ENCODE data around the gene PDLIM5.
"Not testable (repeated sequence)": the region's sequence is repeated elsewhere in the genome, so short reads cannot be mapped to it uniquely, and the experiment has no call there.

PDLIM5 gene

DNA sequence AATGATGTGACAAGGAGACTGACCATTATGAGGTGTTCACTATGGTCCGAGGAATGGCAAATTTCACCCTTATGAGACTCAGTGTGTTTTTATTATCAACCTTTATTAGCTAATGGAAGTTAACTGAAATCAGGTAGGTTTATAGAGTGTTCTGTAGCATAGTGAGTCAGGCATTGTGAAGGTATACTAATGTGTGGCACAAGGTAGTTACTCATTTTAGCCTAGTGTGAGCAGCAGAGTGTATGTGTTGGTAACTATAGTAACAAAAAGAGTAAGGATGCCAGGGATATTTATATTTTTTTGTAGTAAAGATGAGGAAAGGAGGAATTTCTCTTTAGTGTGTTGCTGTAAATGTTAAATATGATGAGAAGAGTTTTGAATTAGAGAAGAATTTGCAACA is 12.0 kb downstream of the PDLIM5 start:
- no peak for DNase-seq

GRCh38 chr4:94466371-94466770 is 14.6 kb downstream of the PDLIM5 start:
- no peak for DNase-seq

- DNase-seq = no peak
Observed at GRCh38 chr4:94466923-94467322, 15.2 kb downstream of the PDLIM5 start.

- no peak for DNase-seq
Observed at GRCh38 chr4:94468093-94468769, 16.5 kb downstream of the PDLIM5 start.

DNA sequence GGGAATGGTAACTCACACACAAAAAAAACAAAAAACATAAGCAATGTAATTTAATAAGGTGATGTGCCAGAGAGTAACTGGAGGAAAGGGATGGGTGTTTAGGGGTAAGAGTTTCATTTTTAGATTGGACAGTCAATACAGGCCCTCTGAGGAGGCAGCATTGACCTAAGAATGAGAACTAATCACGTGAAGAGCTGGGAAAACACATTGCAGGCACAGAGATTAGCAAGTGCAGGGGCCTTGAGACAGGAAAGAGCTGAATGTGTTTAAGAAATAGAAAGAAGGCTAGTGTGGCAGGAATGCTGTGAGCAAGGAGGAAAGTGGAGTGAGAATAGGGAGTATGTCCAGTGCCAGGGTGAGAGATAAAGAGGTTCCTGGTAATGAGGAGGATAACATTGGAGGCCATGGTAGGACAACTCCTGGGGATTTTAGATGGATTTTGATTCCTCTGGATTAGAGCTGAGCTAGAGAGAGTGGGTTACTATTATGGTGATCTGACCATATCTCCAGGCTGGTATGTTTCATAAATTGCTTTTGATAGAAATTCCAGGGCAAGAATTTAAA is 17.6 kb downstream of the PDLIM5 start:
- no peak for DNase-seq

DNA sequence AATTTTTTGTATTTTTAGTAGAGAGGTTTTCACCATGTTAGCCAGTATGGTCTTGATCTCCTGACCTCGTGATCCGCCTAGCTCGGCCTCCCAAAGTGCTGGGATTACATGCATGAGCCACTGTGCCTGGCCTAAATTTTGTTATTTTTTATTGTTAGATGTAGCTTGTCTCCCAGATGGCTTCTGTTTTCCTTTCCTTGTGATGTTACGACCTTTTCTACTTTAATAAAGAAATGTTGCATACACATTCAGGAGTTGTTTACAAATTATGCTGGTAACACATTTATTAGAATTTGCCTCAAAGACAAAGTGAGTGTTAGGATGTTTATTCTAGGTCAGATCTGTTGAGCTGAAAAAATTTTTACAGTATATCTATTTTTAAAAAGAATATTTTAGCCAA is 18.4 kb downstream of the PDLIM5 start:
- DNase-seq = no peak

DNA sequence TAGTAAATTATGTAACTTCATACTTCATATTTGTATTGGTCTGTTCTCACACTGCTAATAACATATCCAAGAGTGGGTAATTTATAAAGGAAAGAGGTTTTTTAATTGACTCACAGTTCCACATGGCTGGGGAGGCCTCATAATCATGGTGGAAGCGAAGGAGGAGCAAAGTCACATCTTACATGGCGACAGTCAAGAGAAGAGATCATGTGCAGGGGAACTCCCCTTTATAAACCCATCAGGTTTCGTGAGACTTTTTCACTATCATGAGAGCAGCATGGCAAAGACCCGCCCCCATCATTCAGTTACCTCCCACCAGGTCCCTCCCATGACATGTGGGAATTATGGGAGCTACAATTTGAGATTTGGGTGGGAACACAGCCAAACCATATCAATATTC is 19.0 kb downstream of the PDLIM5 start:
- not testable (repeated sequence) for DNase-seq

GRCh38 chr4:94472056-94472826 is 20.5 kb downstream of the PDLIM5 start:
- no peak for DNase-seq

DNA sequence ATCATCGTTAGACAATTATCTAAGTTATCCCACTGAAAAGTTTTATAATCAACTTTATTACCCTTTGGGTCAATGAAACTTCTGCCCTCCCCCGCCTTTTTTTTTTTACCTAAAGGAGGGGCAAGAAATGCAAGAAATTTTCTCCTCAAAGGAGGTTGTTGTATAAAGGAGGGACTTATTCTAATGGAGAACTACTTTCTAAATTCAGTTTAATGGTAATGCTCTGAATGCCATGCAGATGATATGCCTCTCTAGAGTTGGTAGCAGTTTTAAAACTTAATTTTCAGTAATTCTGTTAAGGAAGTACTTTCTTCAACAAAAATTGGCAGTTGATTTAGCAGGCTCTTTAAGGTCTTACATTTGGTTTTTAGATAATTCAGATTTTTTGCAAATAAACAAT is 23.3 kb downstream of the PDLIM5 start:
- DNase-seq = no peak

DNA sequence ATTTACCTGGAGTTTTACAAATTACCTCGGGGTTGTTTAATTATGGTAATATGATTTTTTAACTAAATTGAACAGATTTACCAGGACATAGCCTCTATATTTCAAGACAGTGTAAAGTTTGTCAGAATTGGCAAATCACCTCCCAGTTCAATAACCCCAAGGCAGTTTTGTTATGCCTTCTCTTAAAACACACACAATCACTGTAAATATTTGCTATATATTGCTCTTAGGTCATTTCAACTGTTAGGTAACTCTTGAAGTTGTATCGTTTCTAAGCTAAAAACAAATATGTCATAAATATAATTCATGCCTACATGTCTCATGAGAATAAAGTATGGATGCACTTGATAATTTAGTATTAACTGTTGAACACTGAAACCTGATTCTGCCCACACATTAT is 24.1 kb downstream of the PDLIM5 start:
- no peak for DNase-seq

GRCh38 chr4:94477227-94477626 is 25.5 kb downstream of the PDLIM5 start:
- DNase-seq = no peak

DNA sequence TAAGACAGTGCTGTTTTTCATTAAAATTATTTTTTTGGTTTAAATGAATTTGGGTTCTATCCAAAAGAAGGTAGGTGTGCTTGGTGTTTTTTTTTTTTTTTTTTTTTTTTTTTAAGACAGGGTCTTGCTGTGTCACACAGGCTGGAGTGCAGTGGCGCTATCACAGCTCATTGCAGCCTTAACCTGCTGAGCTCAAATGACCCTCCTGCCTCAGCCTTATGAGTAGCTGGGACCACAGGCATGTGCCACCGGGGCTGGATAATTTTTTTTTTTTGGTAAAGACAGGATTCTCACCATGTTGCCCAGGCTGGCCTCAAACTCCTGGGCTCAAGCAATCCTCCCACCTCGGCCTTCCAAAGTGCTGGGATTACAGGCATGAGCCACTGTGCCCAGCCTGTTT is 27.1 kb downstream of the PDLIM5 start:
- DNase-seq = not testable (repeated sequence)

DNA sequence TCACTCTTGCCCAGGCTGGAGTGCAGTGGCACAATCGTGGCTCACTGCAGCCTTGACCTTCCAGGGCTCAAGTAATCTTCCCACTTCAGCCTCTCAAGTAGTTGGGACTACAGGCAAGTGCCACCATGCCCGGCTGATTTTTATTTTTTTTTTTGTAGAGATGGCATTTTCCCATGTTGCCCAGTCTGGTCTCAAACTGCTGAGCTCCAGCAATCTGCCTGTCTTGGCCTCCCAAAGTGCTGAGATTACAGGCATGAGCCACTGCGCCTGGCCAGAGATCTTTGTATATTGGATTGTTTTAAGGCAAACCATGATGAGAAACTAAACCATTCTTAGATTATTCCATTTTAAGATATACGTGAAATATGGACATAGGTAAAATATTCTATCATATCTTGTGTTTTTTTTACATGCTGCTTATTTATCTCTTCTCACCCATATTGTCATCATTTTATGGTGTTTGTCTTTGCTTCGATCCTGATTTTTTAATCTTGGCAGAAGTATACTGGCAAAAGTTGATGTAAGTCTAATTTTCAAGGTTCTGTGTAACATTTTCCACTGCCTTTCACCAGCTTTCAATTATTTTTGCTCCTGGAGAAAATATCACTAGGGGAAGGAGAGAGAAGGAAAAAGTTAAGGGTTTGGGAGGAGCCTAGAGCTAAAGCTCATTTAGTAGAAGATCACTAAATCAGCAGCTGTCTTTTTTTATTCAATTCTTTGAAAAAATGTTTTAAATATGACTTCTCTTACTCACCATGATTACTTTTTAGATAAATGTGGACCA is 27.8 kb downstream of the PDLIM5 start:
- no peak for DNase-seq

DNA sequence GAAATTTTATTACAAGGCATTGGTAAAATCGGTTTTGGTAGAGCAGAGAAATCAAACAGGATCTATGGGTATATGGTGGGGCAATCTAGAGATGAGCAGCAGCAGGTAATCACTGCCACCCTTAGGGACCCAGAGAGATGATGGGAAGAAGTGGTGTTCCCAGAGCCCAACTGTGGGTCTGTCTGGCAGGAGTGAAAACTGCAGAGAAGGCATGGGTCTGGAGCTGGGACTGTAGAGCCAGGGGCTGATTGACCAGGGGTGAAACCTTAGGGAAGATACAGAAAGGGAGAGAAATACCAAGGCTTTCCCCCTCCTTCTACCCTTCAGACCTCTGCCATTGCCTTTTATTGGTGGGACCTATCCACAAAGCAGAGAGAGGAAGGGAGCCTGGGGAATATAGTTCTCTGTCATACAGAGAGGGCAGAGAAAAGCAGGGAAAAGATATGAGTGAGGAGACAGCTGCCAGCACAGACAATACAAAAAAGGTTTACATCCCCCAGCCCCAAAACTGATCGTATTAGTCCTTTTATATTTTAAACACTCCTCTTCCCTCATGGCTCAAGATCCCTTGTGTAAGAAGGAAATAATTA is 28.7 kb downstream of the PDLIM5 start:
- no peak for DNase-seq

DNA sequence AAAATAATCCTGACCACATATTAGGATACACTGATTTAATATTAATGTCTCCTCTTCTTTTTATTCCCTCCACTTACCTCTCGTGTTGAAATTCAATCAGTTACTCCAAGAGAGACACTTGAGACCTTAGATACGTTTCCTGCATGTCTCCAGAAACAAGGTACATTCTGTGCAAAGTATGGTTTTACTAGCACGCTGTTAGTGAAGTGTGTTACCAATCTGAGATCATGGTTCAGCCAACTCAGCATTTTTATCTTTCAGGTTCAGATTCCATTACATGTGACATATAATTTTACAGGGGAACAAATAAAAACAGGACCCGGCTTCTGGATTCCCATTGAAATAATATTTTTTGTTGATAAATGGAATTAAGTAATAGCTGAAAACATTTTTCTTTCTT is 32.2 kb downstream of the PDLIM5 start:
- no peak for DNase-seq

DNA sequence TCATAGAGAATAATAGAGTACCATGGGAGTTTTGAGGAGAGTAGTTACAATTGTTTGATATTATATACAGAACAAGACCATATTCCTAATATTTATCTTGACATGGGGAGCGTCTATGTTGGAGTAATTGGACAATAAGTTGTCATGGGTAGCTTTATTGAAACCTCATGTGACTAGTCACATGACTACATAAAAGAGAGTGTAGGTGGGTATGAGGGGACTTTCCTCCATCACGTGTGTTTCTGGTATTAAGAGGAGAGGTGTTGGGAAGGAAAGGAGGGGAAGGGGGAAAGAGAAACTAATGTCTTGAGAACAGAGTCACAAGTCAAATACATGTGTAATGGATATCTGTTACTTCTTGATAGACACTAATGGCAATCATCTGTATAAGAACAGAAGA is 33.1 kb downstream of the PDLIM5 start:
- DNase-seq = no peak

GRCh38 chr4:94486372-94486801 is 34.6 kb downstream of the PDLIM5 start:
- DNase-seq = no peak

- DNase-seq = no peak
Observed at GRCh38 chr4:94488670-94489069, 36.9 kb downstream of the PDLIM5 start.

DNA sequence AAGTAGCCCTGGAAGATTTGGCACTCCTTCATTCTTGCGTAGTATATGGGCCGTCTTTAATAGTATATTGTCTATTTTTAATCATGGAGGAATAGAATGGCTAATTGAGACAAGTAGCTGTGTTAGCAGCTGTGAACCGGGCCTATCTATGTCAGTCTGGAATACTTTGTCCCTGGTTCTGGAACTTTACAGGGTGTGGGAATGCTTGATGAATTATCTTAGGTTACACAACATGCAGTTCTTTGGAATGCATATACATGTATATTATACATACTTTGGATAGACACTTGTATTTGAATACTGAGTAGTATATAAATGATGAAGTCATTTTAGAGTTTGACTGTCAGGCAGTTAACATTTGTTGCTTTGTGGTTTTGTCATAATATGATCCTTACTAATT is 37.4 kb downstream of the PDLIM5 start:
- no peak for DNase-seq

- DNase-seq = no peak
Observed at GRCh38 chr4:94490437-94490836, 38.7 kb downstream of the PDLIM5 start.

DNA sequence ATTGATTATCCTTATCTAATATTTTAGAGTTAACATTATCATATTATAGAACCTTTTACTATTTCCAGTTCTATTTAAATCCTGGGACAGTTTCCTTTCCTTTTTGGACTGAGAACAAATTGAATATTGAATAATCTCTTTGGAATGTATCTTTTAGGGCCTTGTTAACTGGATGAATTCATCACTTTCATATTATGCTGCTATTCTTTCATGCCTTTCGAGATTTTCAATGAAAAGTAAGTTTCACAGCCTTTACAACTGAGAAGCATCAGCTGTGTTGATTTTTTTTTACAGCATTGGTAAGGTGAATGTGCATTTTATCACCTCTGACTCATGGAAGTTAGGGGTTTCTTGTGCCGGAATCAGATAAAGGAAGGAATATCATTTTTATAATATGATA is 39.6 kb downstream of the PDLIM5 start:
- DNase-seq = no peak

- no peak for DNase-seq
Observed at GRCh38 chr4:94495408-94495807, 43.7 kb downstream of the PDLIM5 start.

DNA sequence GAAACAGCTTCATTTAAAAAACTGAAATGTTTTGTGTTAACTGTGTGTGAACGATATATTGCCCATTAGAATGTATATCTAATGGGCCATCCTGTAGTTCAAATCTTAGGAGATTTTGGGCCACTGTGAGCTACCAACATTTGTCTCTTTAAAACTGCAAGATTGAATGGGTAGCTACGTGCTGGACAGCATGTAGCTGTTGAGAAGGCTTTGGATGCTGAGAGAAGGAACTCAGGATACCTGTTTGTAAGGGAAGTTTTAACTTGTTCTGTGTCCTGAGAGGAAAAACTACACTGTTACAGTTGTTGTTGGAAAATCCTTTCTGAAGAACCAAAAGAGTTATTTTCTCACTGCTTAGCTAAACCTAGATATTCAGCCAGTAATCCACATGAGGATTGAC is 45.9 kb downstream of the PDLIM5 start:
- no peak for DNase-seq

Data from NCI-H187 treated with DMSO at 0.1 percent for 48 hours (cell line).